CD4-positive, alpha-beta T cell treated with Interleukin-15 for 1 hour (primary cell): ENCODE measurements around the gene PRRC1.
A peak's percentile ranks its signal among the peaks of the same experiment; 100 is the strongest.
"Not testable (repeated sequence)": the region's sequence is repeated elsewhere in the genome, so short reads cannot be mapped to it uniquely, and the experiment has no call there.

Source experiments
- DNase-seq: peaks from one replicate; pipeline ENCODE4 v3.0.0-alpha.2; 2020

PRRC1 gene

GRCh38 chr5:127517480-127518318 lies at the start of gene PRRC1:
TSS of gene PRRC1 (plus strand) at chr5:127517640. CDS start at chr5:127523480, 5,840 bp downstream.
- peak; percentile 82 for DNase-seq

- DNase-seq = no peak
Measured at GRCh38 chr5:127471211-127471610, 46.2 kb upstream of the PRRC1 start.

GRCh38 chr5:127472700-127473099 lies 44.7 kb upstream of the PRRC1 start:
- no peak for DNase-seq

GRCh38 chr5:127486471-127486870 lies 31.0 kb upstream of the PRRC1 start:
- DNase-seq = no peak

DNA sequence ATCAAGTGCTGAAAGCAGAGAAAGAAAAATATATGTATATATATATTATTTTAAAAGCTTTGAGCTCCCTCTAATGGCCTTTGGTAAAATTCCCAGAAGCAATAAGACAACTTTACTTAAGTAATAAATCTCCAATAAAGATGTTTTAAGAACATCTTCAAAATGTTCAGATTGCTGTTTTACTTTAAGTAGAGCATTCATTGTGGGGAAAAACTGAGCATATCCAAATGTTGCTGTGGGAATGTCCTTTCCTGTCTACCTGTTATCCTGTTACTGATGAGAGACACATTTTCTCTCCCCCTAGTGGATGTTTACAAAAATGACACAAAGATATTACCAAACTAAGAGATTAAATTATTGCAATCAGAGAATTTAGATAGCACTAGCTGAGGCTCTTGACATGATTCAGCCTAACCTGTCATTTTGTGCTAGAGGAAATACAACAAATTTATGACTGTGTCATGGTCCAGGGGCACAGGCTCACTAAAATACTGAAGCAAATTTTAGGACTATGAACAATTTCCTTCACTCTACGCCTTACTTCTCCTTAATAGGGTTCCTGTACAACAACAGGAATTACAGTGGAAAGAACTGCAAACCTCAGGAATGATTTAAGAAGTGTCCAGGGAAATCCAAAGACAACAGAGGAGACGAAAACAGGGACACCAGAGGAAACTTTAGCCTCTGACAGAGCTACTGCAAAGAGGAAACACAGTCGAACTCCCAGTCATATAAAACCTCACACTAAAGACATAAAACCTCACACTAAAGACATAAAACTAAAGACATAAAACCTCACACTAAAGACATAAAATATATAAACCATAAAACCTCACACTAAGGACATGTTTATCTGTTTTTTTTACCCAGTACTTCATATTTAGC lies 24.3 kb upstream of the PRRC1 start:
- no peak for DNase-seq

DNA sequence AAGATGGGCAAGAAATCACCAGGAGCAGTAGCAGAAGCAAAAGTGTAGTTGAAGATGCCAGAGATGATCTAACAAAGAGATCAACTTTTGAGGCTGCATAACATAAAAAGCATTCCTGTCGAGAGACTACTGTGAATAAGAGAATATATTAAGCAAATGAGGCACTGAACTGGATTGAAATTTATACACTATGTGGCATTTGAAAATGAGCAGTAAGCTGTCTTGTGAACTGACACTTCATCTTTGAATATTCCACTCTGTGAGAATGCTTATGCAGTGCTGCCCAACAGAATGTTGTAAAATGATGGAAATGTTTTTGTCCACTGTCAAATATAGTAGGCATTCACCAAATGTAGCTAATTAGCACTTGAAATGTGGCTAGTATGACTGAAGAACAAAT lies 18.9 kb upstream of the PRRC1 start:
- no peak for DNase-seq

DNA sequence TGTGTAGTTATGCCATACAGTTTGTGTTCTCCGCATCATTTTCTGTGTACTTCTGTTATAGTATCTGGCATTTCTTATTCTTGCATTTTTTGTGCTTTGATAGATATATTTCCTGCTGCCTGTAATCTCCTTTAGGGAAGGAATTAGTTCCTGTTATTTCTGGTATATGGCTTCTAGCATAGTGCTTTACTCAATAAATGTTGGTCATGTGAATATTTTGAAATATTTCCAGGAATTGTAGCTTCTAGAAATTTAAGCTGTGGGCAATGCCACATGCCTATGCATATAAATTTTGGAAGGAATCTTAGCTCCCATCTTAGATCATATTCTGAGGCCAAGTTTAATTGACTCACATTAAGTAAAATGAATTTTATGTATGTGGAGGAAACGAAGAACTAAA lies 11.5 kb upstream of the PRRC1 start:
- DNase-seq = no peak

GRCh38 chr5:127506616-127507015 lies 10.8 kb upstream of the PRRC1 start:
- no peak for DNase-seq

GRCh38 chr5:127508644-127509373 lies 8.6 kb upstream of the PRRC1 start:
- no peak for DNase-seq

DNA sequence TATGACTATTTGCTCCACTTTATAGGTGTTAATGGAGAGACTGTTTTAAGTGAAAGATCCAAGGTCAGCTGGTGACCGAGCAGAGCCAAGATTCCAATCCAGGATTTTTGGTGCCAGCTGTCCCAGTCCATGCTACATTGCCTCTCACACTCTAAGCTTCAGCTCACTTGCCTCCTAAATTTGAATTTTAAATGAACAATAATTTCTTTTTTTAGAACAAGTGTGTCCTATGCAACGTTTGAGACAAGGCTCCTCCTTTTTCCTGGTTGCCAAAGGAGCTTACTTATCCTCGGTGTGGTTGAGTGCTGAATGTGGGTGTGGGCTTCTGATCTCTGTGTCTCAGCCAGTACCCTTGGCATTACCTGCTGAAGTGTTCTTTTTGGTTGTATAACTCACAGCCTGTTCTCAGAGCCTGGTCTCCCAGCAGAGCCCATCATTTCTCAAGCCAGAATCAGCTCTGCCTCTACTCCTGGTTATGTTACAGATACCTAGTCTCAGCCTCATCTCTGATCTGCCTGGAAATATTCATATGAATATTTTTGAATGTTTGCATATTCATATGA lies 4.0 kb upstream of the PRRC1 start:
- DNase-seq = no peak

DNA sequence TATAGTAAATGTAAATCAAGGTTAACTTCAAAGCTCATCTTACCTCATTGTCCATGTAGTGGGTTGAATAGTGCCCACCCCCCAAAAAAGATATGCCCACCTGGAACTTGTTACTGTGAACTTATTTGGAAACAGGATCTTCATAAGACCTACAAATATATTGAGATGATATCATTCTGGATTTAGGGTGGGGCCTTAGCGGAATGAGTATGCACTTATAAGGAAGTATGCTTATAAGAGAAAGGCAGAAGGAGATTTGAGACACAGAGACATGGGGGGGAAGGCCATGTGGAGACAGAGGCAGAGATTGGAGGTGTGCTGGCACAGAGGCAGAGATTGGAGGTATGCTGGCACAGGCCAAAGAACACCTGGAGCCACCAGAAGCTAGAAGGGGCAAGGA lies 2.6 kb upstream of the PRRC1 start:
- no peak for DNase-seq

- DNase-seq = no peak
Measured at GRCh38 chr5:127515693-127516440, 1.6 kb upstream of the PRRC1 start.

DNA sequence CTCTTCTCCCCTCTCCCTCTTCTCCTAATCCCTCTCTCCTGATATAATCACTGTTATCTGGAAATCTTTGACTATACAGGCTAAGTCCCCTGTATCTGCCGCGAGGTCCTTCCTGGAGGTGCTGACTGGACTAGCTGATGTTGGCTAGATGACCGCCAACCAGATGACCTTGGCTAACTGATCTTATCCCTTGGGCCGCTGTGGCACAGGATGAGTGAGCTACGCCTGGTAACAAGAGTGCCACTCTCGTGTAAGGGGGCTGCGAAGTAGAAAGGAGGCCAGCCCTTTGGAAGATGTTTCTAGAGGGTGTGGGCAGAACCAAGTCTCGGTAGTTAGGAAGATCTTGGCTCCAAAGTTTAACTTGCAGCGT lies 345 bp upstream of the PRRC1 start:
- no peak for DNase-seq

- no peak for DNase-seq
Measured at GRCh38 chr5:127518319-127518621, 830 bp downstream of the PRRC1 start.

GRCh38 chr5:127519527-127519926 lies 2.1 kb downstream of the PRRC1 start:
- no peak for DNase-seq

GRCh38 chr5:127521138-127521770 lies 3.8 kb downstream of the PRRC1 start:
- DNase-seq = no peak

DNA sequence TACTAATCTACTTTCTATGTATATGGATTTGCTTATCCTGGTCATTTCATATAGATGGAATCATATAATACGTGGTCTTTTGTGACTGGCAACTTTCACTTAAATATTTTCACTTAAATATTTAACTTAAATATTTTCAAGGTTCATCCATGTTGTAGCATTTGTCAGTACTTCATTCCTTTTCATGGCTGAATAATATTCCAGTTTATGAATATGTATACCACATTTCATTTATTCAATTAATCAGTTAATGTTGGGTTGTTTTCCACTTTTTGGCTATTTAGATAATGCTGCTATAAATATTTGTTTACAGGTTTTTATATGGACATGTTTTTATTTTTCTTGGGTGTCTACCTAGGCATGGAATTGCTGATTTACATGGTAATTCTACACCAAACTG lies 7.7 kb downstream of the PRRC1 start:
- DNase-seq = no peak

DNA sequence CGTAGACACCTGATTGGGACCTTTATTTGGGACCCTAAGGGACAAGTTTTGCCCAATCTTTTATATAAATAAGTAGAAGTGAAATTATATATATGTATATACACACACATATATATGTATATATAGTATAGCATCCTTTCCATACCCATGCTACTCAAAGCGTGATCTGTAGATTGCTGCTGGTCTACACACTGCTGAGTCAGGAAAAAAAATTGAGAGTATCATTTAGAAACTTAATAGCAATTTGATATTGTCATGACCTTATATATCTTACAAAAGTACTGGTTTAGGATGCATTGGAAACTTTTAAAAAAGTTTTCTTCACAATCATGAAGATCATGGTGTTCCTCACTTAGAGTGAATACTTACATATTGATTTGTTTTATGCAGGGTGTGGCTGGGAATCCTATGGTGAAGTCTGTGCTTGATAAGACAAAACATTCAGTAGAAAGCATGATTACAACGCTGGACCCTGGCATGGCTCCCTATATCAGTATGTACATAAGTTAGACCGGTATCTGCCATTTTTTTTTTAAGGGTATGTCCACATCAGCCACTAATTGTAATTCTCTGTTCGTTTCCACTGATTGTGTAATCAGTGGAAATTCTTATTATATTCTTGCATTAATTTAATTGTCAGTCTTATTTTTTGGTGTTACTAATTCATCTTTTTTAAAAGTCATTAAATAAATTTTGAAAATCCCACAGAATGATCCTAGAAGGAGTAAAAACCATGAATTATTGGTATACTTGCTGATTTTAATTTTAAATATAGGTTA lies 12.7 kb downstream of the PRRC1 start:
- DNase-seq = no peak

- no peak for DNase-seq
Measured at GRCh38 chr5:127536687-127537086, 19.2 kb downstream of the PRRC1 start.

DNA sequence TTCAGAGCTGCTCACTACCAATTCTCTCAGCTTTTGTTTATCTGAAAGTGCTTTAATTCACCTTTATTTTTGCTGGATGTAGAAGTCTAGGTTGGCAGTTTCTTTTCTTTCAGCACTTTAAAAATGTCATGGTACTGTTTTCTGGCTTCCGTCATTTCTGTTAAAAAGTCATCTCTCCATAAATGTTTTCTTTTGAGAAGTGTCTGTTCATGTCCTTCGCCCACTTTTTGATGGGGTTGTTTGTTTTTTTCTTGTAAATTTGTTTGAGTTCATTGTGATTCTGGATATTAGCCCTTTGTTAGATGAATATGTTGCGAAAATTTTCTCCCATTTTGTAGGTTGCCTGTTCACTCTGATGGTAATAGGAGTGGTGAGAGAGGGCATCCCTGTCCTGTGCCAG lies 23.1 kb downstream of the PRRC1 start:
- not testable (repeated sequence) for DNase-seq

GRCh38 chr5:127545249-127545648 lies 27.8 kb downstream of the PRRC1 start:
- not testable (repeated sequence) for DNase-seq
